GM19025 (cell line): ENCODE measurements around the gene HOOK2.
A peak's percentile ranks its signal among the peaks of the same experiment; 100 is the strongest.

Source experiments
- ATAC-seq: cut with Tn5 transposase; IDR thresholded peaks from one replicate; pipeline ENCODE4 v1.9.1; 2021; ENCODE audit warnings: mild to moderate bottlenecking, low read depth, moderate library complexity; ENCODE audit not compliant: unreplicated experiment

Gene HOOK2

DNA sequence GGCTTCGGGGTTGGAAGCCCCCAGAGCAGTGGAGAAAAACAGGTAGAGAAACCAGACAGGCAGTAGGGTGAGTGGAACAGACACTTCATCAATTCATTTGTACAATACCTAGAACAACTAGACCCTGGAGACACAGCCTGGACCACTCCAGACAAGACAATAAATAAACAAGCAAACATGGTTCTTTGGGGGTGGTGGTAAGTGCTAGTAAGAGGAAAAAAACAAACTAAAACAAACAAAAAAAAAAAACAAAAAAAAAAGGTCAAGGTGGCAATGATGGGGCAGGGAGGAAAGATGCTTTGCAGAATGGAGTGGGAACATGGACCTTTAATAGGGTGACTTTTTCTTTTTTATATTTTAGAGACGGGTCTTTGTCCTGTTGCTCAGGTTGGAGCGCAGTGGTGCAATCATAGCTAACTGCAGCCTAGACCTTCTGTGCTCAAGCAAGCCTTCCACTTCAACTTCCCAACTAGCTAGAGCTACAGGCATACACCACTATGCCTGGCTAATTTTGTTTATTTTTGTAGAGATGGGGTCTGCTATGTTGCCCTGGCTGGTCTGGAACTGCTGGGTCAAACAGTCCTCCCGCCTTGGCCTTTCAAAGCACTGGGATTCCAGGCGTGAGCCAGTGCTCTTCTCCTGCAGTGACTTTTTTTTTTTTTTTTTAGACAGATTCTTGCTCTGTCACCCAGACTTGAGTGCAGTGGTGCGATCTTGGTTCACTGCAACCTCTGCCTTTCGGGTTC, 19.0 kb upstream of the HOOK2 start:
- no peak for ATAC-seq

DNA sequence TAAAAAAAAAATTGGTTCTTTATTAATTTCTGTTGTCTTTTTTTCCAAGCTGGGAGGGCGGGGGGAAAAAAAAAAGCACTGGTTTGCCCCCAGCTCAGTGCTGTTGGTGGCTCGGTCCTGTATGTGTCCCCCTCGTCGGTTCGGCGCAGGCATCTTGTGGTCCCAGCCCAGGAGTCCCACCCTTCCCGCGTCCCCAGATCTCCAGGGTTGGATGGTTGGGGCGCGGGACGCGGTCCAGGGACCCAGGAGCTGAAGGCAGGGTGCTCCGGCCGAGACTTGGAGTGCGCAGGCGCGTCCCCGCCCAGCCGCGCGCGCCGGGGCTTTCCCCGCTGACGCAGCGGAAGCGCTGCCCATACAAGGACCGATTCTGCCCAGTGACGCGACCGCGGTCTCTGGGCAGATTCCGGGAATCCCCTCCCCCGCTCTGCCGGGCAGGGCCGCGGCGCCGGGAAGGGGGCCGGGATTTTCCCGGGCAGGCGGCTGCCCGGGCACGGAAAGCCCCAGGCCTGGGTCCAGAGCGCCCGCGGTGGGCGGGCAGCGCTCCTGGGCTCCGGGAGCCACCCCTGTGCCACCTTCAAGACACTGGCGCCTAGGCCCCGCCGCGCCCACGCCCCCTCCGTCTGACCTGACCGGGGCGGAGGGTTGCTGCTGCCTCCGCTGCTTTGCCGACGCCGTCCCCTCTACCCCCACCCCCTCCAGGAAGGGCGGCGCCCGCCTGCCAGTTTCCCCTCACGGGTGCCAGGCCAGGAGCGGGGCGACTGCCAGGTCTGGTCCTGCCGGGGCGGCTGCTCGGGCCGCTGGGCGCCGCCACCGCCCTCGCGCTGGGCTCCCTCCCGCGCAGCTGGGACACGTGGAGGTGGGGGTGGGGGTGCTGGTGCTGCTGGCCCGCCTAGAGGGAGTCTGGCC, 18.2 kb upstream of the HOOK2 start:
- ATAC-seq = peak; percentile 26

DNA sequence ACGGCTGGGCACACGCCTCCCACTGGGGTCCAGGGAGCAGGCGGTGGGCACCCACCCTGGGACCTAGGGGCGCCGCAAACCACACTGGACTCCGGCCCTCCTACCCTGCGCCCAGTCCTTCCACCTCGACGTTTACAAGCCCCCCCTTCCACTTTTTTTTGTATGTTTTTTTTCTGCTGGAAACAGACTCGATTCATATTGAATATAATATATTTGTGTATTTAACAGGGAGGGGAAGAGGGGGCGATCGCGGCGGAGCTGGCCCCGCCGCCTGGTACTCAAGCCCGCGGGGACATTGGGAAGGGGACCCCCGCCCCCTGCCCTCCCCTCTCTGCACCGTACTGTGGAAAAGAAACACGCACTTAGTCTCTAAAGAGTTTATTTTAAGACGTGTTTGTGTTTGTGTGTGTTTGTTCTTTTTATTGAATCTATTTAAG, 17.5 kb upstream of the HOOK2 start:
- ATAC-seq = no peak

DNA sequence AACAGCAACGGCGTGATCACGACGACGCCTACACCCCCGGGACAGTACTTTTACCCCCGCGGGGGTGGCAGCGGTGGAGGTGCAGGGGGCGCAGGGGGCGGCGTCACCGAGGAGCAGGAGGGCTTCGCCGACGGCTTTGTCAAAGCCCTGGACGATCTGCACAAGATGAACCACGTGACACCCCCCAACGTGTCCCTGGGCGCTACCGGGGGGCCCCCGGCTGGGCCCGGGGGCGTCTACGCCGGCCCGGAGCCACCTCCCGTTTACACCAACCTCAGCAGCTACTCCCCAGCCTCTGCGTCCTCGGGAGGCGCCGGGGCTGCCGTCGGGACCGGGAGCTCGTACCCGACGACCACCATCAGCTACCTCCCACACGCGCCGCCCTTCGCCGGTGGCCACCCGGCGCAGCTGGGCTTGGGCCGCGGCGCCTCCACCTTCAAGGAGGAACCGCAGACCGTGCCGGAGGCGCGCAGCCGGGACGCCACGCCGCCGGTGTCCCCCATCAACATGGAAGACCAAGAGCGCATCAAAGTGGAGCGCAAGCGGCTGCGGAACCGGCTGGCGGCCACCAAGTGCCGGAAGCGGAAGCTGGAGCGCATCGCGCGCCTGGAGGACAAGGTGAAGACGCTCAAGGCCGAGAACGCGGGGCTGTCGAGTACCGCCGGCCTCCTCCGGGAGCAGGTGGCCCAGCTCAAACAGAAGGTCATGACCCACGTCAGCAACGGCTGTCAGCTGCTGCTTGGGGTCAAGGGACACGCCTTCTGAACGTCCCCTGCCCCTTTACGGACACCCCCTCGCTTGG, 16.9 kb upstream of the HOOK2 start:
- ATAC-seq = no peak

DNA sequence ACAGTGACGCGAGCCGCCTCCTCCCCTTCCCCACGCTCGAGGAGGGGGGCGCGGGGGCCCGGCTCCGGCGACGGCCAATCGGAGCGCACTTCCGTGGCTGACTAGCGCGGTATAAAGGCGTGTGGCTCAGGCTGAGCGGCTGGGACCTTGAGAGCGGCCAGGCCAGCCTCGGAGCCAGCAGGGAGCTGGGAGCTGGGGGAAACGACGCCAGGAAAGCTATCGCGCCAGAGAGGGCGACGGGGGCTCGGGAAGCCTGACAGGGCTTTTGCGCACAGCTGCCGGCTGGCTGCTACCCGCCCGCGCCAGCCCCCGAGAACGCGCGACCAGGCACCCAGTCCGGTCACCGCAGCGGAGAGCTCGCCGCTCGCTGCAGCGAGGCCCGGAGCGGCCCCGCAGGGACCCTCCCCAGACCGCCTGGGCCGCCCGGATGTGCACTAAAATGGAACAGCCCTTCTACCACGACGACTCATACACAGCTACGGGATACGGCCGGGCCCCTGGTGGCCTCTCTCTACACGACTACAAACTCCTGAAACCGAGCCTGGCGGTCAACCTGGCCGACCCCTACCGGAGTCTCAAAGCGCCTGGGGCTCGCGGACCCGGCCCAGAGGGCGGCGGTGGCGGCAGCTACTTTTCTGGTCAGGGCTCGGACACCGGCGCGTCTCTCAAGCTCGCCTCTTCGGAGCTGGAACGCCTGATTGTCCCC, 16.1 kb upstream of the HOOK2 start, which contains the start of gene JUNB:
TSS of gene JUNB (plus strand) at position 142 of the 706 bp plus-strand sequence. CDS start at position 428, 286 bp downstream.
- ATAC-seq = peak; percentile 25

DNA sequence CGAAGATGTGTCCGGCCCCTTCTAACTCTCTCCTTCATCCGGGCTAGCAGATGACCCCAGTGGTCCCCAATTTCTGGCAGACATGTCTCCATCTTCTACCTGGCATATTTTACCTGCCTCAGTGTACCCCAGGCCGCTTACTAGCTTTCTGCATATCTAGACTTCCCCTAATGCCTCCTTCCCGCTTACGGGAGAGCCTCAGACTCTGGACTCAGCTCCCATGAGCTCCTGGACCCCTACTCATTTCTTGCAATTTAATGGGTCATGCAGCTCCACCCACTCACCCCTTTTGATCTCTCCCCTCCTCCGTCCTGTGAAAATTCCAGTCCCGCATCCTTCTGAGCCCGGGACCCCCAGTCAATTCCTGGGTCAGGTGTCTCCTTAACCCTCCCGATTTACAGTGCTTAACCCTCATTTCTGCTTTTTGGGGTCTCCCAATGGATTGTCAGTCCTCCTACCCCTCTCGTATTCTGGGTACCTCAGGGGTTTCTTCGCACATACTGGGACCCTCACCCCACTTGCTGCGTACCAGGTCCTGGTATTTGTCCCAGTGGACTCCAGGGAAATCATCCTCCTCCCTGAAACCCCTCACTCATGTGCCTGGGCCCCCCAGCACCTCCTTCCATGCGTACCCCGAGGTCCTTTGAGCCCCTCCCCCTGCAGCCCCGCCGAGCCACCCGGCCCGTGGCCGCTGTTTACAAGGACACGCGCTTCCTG, 15.4 kb upstream of the HOOK2 start:
- ATAC-seq = no peak

DNA sequence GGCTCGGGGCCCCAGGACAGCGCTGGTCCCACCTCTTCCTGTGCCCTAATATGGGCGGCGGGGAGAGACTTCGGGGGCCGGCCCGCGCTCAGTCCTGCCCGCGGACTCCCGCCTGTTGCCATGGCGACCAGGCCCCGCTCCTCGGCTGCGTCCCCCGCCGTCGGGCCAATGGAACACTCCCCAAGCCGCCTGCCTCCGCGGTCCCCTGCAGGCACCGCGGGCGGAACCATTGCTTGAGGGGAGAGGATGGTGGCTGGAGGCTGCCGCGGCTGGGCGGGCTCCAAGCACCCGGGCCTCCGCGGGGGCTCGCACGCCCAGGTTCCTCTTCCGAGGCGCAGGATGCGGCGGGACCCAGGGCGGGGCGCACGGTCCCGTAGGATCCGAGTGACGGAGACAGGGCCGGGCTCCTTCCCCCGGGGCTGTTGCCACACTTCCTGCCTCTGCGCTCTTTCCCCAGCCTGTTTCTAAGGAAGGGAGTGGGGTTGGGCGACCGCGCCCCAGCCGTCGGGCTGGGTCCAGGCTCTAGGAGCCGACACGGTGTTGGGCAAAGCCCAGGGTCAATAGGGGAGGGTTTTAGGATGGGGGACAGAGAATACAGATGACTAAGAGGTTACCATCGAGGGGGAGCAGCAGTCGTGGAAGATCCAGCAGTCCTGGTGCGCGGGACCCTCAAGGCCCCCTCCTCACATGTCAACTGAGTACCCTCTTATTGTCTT, 14.7 kb upstream of the HOOK2 start:
- ATAC-seq = peak; percentile 40

DNA sequence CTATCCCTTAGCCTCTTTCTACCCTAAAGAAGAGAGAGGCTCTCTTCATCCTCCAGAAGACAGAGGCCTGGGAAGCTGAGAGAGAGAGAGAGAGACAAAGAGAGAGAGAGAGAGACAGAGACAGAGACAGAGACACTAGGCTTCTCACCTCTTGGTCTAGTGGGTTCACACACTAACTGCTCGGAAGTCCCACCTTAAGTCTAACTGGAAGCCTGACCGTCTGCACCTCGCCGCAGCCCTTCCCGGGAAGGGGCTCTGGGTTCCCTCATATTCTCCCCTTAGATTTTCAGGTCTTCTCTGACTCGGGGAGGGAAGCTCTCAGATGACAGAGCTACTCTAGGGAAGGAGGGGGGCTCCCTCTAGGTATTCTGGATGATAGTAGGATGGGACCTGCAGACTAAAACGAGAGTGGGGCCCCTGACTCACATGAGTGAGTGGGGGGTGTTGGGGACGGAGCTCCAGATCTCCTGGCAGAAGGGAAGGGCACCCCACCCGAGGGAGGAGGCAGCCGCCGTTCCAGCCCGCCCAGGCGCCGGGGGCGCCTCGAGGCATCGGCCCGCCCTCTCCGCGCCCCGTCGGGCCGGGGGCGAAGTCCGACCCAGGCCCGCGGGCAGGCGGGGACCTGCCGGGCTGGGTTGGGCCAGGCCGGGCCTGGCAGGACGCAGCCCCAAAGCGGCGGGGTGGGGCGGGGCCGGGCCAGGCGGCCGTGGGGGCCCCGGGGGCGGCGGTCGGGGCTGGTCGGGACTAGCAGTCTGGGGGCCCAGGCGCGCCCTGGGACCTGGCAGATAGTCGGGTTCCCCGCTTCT, 13.9 kb upstream of the HOOK2 start:
- ATAC-seq = no peak

DNA sequence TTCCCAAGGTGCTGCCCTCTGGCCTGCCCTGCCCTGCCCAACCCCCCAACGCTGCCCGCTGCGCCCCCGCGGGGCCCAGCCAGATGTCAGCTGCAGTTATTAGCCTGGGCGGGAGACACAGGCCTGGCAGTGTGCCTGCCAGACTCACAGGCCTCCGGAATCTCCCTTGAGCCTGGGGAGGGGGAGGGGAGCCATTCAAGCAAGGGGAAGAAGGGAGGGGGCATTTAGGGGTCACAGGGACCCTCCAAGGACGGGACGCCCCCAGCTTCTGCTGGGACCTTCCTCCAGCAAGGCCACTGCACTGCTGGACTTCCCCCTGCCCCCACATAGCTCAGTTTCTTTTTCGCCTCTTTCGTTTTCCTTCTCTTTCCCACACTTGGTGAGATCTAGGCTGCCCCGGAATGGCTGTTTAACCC, 13.3 kb upstream of the HOOK2 start:
- ATAC-seq = no peak

DNA sequence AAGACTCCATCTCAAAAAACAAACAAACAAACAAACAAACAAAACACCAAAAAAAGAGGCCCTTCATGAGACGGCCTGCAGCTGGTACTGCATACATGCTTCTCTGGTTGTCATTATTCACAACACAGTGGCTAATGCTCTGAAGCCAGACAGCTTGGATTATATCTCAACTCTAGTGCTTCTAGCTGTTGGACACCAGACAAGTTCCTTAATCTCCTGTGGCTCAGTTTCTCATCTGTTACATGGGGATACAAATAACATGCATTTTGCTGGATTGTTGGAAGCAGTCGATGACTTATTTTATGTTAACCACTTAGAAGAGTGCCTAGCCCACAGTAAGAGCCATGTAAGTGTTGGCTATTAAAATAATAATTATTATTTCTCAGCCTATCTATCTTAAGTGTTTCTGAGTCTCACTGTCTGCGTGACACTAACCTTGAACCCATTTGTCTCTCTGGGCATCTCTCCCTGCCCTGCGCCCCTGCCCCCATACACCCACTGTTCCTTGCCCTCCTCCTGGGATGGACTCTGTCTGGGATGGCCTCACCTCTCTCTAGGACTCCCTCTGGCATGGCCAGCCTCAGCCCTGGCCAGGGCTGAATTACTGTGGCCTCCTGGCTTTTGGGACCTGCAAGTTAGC, 12.8 kb upstream of the HOOK2 start:
- ATAC-seq = no peak

DNA sequence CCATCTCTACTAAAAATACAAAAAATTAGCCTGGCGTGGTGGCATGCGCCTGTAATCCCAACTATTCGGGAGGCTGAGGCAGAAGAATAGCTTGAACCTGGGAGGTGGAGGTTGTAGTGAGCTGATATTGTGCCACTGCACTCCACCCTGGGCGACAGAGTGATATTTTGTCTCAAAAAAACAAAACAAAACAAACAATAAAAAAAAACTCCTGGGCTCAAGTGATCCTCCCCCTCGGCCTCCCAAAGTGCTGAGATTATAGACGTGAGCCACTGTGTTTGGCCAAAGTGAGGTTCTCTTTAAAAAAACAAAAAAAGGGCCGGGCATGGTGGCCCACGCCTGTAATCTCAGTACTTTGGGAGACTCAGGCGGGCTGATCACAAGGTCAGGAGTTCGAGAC, 12.1 kb upstream of the HOOK2 start:
- no peak for ATAC-seq

DNA sequence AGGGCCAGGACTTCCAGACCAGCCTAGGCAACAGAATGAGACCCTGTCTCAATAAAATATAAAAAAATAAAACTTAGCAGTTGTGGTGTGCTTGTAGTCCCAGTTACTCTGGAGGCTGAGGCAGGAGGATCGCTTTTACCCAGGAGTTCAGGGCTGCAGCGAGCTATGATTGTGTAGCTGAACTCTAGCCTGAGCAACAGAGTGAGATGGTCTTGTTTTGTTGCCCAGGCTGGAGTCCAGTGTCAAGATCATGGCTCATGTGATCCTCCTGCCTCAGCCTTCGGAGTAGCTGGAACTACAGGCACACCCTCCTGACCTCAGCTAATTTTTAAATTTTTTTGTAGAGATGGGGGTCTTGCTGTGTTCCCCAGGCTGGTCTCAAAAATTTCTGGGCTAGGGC, 11.6 kb upstream of the HOOK2 start:
- no peak for ATAC-seq

DNA sequence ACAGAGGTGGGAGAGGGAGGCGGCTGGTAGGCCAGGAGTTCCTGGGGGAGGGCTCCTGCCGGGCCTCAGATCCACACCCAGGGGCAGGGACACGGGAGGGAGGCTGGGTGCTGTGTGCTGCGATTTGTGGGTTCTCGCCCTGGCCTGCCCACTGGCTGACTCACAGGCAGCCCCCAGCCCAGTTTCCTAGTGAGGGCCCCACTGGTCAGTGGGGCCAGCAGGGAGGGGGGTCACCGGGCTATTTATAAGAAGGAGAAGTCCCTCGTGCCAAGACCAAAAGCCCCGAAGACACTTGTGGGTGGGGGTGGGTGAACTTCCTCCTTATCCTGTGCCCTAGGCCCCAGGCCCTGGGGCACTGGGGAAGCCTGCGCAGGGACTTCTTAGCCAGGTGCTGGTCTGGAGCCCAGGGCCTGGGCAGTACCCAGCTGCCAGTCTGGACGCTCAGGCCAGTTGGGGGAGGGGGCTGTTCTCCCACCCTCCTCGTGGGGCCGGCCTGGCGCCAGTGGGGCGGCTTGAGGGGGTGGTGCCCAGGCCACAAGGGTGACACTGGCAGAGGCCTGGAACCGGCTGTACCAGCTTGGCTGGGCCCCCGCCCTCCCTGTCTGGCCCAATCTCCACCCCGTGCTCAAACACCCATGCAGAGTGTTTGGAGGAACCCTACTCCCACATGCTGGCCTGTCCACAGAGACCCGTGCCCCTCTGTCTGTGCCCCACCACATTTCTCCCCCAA, 11.0 kb upstream of the HOOK2 start:
- ATAC-seq = no peak

DNA sequence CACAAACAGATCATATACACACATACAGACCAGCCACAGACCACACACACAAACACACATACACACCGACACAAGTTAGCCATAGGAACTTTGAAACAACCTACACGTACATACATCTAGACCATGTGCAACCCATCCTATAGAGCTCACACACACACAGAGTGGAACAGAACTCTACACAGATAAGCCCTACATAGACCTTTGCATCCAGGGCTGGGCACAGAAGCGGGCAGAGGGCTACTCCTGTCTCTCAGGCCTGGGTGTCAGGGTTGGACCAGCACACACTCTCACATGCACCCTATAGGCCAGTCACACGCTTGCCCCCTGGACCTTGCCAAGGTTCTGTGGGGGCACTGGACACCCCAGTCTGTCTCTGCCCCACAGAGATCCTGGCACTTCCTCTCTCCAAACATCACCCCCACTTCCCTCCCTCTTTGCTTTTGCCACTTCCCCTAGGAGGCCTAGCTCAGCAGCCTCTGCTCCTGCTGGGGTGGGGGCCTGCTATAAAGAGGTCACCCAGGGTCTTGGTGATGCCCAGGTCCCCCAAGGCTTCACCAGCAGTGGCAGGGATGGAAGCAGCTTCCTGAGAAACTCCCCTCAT, 10.2 kb upstream of the HOOK2 start:
- ATAC-seq = no peak

DNA sequence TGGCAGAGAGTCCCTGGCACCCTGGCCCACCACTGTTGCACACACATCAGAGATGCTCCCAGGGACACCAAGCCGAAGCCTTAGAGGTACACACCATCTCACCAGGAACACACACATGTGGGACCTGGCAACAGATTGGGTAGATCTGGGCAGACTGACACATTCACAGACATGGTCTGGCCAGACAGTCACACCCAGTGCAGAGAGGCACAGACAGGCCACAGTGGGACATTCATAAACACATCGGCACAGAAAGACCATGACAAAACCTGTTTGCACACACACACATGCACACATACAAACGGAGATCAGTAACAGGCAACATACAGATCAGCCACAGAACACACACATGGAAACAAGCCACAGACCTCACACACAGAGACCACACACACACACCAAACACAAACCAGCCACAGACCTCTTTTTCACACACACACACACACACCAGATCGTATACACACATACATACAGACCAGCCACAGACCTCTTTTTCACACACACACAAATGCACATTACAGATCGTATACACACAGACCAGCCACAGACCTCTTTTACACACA, 9.6 kb upstream of the HOOK2 start:
- ATAC-seq = no peak

DNA sequence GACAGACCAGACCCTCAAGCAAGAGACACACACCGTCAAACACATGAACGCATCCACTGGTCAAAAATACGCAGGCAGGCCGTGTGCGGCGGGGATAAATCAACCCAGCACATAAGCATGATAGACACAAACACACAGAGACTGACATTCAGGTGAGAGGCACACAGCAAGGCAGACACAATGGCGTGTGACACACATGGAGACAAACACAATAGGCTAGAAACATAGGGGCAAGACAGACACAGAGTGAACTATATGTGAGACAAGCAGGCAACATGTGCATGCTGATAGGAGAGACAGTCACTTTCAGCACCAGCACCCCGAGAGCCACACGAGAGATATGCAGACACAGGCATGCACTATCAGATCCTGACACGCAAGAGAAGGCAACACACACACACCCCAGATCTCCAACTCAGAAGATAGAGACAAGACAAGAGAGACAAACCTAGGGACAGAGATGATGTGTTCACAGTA, 9.1 kb upstream of the HOOK2 start:
- ATAC-seq = no peak
